DOHH2 (cell line): ENCODE results near the gene AQP6.

Source experiments
- EZH2phosphoT487 ChIP-seq: fragments of 200-600 bp; sonication (generic); IDR thresholded peaks from 2 replicates; pipeline ENCODE4 v1.6.1; 2017; ENCODE audit warnings: borderline replicate concordance, mild to moderate bottlenecking, antibody characterized with exemption, low read length, moderate library complexity, mixed read lengths
- TF ChIP-seq, protein P1 (sequence below): fragments of 200-600 bp; sonication (generic); IDR thresholded peaks from one replicate; pipeline ENCODE4 v1.5.1; 2014; ENCODE audit warnings: antibody characterized with exemption, mild to moderate bottlenecking, low read depth, low read length; ENCODE audit not compliant: poor library complexity, severe bottlenecking

DNA sequence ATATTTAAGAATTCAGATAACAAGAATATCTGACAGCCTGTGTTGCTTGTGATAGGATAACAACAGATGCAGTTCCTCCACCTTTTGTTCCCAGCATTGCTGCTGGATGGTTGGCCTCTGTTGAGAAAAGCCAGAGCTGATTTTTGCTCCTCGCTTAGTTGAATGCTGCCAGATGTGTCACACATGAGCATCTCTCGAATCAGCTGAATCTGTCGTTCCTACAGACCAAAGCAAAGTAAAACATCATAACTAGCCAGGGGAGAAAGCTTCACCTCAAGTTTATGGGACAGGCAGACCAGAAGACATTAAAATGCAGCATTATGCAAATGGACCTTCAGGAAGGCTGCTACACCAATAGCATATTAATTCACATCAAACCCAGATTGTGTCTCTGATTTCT, 32.4 kb downstream of the AQP6 start:
- TF ChIP-seq, protein P1, sequence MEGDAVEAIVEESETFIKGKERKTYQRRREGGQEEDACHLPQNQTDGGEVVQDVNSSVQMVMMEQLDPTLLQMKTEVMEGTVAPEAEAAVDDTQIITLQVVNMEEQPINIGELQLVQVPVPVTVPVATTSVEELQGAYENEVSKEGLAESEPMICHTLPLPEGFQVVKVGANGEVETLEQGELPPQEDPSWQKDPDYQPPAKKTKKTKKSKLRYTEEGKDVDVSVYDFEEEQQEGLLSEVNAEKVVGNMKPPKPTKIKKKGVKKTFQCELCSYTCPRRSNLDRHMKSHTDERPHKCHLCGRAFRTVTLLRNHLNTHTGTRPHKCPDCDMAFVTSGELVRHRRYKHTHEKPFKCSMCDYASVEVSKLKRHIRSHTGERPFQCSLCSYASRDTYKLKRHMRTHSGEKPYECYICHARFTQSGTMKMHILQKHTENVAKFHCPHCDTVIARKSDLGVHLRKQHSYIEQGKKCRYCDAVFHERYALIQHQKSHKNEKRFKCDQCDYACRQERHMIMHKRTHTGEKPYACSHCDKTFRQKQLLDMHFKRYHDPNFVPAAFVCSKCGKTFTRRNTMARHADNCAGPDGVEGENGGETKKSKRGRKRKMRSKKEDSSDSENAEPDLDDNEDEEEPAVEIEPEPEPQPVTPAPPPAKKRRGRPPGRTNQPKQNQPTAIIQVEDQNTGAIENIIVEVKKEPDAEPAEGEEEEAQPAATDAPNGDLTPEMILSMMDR: no peak
- TF ChIP-seq EZH2phosphoT487: no peak
